Measurements from ENCODE around the gene ITGA11.

Gene ITGA11

DNA sequence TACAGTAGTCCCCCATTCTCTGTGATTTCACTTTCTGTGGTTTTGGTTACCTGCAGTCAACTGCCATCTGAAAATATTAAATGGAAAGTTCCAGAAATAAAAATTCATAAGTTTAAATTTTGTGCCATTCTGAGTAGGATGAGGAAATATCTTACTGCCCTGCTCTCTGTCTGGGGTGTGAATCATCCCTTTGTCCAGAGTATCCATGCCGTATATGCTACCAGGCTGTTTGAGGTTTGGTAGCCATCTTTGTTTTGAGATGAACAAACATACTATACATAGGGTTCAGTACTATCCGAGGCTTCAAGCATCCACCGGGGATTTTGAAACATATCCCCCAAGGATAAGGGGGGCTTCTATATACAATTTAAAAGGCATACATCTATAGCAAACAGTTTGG lies 170.7 kb downstream of the ITGA11 start:
- H3K4me3 Mint-ChIP-seq, result no peak overlapping the region
- H3K27me3 Mint-ChIP-seq (ENCODE audit: low read depth), result peaks cover 31% of the 10 kb centered on the region
- no peaks in the 10 kb centered on the region for H3K36me3 Mint-ChIP-seq (ENCODE audit: low read depth)
- H3K4me1 Mint-ChIP-seq (ENCODE audit: low read depth), result peaks cover 4% of the 10 kb centered on the region
- H3K27ac Mint-ChIP-seq, result no peak overlapping the region
- no peaks in the 10 kb centered on the region for H3K9me3 Mint-ChIP-seq

DNA sequence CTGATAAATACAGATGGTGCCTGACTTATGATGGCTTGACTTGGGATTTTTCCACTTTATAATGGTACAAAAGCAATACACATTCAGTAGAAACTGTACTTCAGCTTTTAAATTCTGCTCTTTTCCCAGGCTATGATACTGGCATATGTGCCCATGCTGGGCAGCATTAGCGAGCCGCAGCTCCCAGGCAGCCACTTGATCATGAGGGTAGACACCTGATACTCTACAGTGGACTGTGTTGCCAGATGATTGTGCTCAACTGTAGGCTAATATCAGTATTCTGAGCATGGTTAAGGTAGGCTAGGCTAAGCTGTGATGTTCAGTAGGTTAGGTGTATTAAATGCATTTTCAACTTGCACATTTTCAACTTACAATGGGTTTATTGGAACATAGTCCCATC lies 172.1 kb downstream of the ITGA11 start:
- no peaks in the 10 kb centered on the region for H3K36me3 Mint-ChIP-seq (ENCODE audit: low read depth)
- peaks cover 29% of the 10 kb centered on the region for H3K27me3 Mint-ChIP-seq (ENCODE audit: low read depth)
- H3K4me1 Mint-ChIP-seq (ENCODE audit: low read depth), result peaks cover 4% of the 10 kb centered on the region
- H3K9me3 Mint-ChIP-seq, result no peaks in the 10 kb centered on the region
- no peak overlapping the region for H3K27ac Mint-ChIP-seq
- H3K4me3 Mint-ChIP-seq, result no peak overlapping the region

DNA sequence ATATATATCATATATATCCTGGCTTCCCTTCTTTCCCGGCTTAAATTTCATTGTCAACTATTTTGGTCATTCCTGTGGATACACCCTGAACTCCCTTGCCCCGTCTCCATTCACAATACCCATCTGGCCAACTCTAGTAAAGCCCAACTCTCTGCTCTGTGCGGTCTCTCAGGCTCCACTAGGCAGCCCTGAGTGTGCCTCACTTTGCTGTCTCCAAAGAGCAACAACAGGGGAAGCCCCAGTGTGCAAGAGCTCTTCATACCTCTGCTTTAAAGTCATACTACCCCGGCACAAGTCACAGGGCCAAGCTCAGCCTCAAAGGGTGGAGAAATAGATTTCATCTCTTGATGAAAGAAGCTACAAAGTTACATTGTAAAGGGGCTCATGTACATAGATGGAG lies 173.3 kb downstream of the ITGA11 start:
- no peaks in the 10 kb centered on the region for H3K36me3 Mint-ChIP-seq (ENCODE audit: low read depth)

DNA sequence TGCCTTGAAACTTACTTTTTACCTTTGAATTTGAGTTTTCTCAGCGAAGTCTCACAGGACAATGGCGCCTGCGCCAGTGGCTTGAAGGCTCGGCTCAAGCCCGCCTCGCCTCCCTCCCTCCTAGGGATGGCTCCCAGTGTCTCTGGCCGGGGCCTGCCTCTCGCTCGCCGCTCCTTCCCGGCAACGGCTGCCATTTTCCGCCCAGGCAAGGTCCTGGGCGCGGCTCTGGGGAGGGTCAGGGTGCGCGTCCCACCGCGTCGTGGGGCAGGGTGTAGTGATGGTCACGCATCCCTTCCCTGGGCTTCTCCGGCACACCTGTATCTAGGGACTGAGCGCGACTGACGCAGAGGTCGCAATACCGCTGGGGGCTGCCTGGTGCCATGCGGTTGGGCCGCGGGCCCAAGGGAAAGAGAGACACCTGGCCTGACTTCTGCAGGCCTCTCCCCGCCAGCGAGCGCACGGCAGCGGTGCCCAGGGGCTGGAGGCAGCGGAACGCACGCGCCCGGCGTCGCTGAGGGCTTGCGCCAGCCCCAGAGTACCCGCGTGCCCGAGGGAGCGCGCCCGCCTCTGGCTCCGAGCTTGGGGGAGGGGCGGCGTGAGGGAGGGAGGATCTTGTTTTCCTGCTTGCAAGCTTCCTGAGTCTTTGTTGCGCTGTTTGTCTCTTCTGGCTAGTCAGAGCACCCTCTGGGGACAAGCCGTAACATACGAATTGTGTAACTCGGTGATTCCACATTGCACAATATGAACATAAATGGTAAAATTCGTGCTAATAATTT lies 175.1 kb downstream of the ITGA11 start:
- peak overlapping the region; percentile 52 for H3K27ac Mint-ChIP-seq
- no peaks in the 10 kb centered on the region for H3K9me3 Mint-ChIP-seq
- H3K36me3 Mint-ChIP-seq (ENCODE audit: low read depth), result no peaks in the 10 kb centered on the region
- H3K4me3 Mint-ChIP-seq, result peak overlapping the region; percentile 61
- H3K4me1 Mint-ChIP-seq (ENCODE audit: low read depth), result peaks cover 5% of the 10 kb centered on the region
- peaks cover 17% of the 10 kb centered on the region for H3K27me3 Mint-ChIP-seq (ENCODE audit: low read depth)

More for the DNA sequence above, 173.3 kb downstream of the ITGA11 start:
- Mint-ChIP-seq H3K4me1 (ENCODE audit: low read depth) (peaks cover 4% of the 10 kb centered on the region), H3K9me3 (no peaks in the 10 kb centered on the region), H3K4me3 (no peak overlapping the region), H3K27ac (no peak overlapping the region), H3K27me3 (ENCODE audit: low read depth) (peaks cover 24% of the 10 kb centered on the region)

DNA sequence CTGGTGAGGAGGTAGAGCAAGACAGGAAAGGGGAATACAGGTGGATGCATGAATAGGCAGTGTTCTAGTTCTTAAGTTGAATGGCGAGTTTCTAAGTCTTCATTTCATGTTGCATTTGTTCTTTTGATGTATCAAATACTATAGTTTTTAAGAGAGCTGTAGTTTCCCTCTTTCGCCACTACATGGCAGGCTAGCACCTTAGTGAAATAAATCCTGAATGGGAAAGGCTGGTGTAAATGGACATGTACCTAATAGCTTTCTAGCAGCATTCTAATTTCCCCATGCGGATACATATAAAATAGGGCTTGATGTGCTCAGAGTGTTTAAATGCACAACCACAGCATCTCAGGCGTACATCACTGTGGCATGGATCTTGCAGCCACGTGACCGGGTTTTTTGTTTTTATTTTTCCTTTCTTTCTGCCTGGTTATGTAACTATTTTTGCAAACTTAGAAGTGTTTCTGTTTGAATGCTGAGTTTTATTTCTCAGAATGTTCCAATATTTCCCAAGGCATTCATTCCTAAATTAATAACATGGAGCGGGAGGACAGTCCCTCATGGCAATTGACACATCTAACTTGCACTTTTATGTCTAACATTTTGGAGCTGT lies 178.9 kb downstream of the ITGA11 start:
- Mint-ChIP-seq H3K36me3 (ENCODE audit: low read depth) (no peaks in the 10 kb centered on the region), H3K4me1 (ENCODE audit: low read depth) (peaks cover 2% of the 10 kb centered on the region), H3K9me3 (no peaks in the 10 kb centered on the region), H3K4me3 (no peak overlapping the region), H3K27ac (no peak overlapping the region), H3K27me3 (ENCODE audit: low read depth) (peaks cover 28% of the 10 kb centered on the region)

DNA sequence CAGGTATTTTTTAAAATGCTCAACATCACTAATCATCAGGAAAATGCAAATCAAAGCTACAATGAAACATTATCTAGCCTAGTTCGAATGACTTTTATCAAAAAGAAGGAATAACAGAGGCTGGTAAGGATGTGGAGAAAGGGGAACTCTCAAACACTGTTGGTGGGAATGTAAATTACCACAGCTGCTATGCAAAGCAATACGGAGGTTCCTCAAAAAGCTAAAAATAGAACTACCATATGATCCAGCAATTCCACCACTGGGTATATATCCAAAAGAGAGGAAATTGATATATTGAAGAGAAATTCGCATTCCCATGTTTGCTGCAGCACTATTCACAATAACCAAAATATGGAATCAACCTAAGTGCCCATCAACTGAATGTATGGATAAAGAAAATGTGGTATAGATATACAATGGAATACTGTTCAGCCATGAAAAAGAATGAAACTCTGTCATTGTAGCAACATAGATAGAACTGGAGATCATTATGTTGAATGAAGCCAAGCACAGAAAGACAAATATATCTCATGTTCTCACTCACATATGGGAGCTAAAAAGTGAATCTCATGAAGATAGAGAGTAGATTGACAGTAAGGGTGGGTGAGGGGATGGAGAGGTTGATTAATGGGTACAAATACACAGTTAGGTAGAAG lies 182.8 kb downstream of the ITGA11 start:
- no peak overlapping the region for H3K4me3 Mint-ChIP-seq
- peaks cover 43% of the 10 kb centered on the region for H3K27me3 Mint-ChIP-seq (ENCODE audit: low read depth)
- no peak overlapping the region for H3K27ac Mint-ChIP-seq
- peaks cover 7% of the 10 kb centered on the region for H3K9me3 Mint-ChIP-seq
- no peaks in the 10 kb centered on the region for H3K36me3 Mint-ChIP-seq (ENCODE audit: low read depth)
- peaks cover 2% of the 10 kb centered on the region for H3K4me1 Mint-ChIP-seq (ENCODE audit: low read depth)
